T-helper 2 cell treated with Interferon-gamma antibody and Interleukin-4, amounts not matched to agents 5 μg/mL and 100 μg/mL, for 36 hours (primary cell): ENCODE data around the gene LRRC15.

ENCODE experiments used
- DNase-seq: peaks from one replicate; pipeline ENCODE4 v3.0.0; 2021; ENCODE audit warnings: low spot score
- H3K27ac Mint-ChIP-seq: one replicate; pipeline ENCODE4 v1.8.0; 2021; ENCODE audit warnings: mild to moderate bottlenecking, mixed read lengths
- H3K27me3 Mint-ChIP-seq: one replicate; pipeline ENCODE4 v1.8.0; 2021; ENCODE audit warnings: low read depth, mixed read lengths
- H3K36me3 Mint-ChIP-seq: one replicate; pipeline ENCODE4 v1.8.0; 2021; ENCODE audit warnings: low read depth, mixed read lengths
- H3K4me1 Mint-ChIP-seq: one replicate; pipeline ENCODE4 v1.8.0; 2021; ENCODE audit warnings: low read depth, mixed read lengths
- H3K4me3 Mint-ChIP-seq: one replicate; pipeline ENCODE4 v1.8.0; 2022; ENCODE audit warnings: mild to moderate bottlenecking, moderate library complexity, mixed read lengths
- H3K9me3 Mint-ChIP-seq: one replicate; pipeline ENCODE4 v1.8.0; 2021; ENCODE audit warnings: mixed read lengths

LRRC15 gene

DNA sequence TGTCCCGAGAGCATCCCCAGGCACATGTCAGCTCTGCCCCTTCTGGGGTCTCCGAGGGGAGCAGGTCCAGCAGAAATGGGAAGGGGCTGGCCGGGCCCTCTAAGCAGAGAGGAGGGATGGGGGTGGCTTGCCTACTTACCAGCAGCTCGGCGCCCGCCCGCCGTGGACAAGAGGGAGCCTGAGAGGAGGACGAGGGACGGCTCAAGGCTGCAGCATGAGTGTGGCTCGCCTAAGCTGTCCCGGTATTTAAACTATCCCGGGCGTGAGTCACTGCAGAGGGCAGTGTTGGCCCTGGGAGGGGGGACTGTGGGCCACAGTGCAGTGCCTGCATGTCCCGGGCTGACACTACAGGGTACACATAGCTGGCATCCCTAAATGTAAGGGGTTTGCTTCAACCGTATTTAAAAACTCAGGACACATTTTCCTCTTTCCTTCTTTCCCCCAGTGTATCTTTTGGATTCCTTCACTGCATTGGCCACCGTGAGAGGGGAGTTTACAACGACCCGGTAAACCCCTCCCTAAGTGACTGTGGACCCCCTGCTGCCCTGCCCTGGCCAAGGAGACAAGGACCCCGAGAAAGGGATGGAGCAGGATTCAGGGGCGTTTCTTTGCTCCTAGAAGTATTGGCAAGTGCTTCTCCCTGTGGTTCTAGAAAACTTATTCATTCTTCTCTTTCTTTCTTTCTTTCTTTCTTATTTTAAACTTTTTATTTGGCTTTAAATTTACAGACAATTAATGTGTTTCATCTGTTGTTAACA, at the start of gene LRRC15:
TSS of gene LRRC15 (minus strand) at position 222 of the 758 bp plus-strand sequence. CDS start 8,700 bp downstream, outside the sequence.
- Mint-ChIP-seq H3K4me3 (no peak within 1 kb of the TSS), H3K4me1 (no peaks in the 10 kb centered on the region), H3K36me3 (no peaks in the 10 kb centered on the region), H3K9me3 (no peaks in the 10 kb centered on the region), H3K27ac (no peak within 1 kb of the TSS), H3K27me3 (peaks cover 28% of the 10 kb centered on the region)
- DNase-seq: no peak

GRCh38 chr3:194418671-194419070, 49.1 kb upstream of the LRRC15 start:
- no peaks in the 10 kb centered on the region for H3K4me1 Mint-ChIP-seq
- peaks cover 24% of the 10 kb centered on the region for H3K36me3 Mint-ChIP-seq
- no peak overlapping the region for H3K27ac Mint-ChIP-seq

GRCh38 chr3:194407423-194407822, 37.9 kb upstream of the LRRC15 start:
- no peak overlapping the region for H3K4me3 Mint-ChIP-seq
- no peaks in the 10 kb centered on the region for H3K9me3 Mint-ChIP-seq
- H3K27me3 Mint-ChIP-seq: no peaks in the 10 kb centered on the region
- peak; percentile 39 for DNase-seq
- H3K27ac Mint-ChIP-seq: no peak overlapping the region
- H3K36me3 Mint-ChIP-seq: peaks cover 31% of the 10 kb centered on the region
- H3K4me1 Mint-ChIP-seq: peaks cover 13% of the 10 kb centered on the region

More at GRCh38 chr3:194418671-194419070, 49.1 kb upstream of the LRRC15 start:
- no peaks in the 10 kb centered on the region for H3K27me3 Mint-ChIP-seq
- DNase-seq: no peak
- H3K9me3 Mint-ChIP-seq: no peaks in the 10 kb centered on the region
- no peak overlapping the region for H3K4me3 Mint-ChIP-seq

- no peak for DNase-seq
- Mint-ChIP-seq H3K36me3 (peaks cover 23% of the 10 kb centered on the region), H3K4me3 (no peak overlapping the region), H3K9me3 (no peaks in the 10 kb centered on the region), H3K27me3 (no peaks in the 10 kb centered on the region), H3K27ac (no peak overlapping the region), H3K4me1 (peaks cover 4% of the 10 kb centered on the region)
Measured at GRCh38 chr3:194405766-194406165, 36.2 kb upstream of the LRRC15 start.

DNA sequence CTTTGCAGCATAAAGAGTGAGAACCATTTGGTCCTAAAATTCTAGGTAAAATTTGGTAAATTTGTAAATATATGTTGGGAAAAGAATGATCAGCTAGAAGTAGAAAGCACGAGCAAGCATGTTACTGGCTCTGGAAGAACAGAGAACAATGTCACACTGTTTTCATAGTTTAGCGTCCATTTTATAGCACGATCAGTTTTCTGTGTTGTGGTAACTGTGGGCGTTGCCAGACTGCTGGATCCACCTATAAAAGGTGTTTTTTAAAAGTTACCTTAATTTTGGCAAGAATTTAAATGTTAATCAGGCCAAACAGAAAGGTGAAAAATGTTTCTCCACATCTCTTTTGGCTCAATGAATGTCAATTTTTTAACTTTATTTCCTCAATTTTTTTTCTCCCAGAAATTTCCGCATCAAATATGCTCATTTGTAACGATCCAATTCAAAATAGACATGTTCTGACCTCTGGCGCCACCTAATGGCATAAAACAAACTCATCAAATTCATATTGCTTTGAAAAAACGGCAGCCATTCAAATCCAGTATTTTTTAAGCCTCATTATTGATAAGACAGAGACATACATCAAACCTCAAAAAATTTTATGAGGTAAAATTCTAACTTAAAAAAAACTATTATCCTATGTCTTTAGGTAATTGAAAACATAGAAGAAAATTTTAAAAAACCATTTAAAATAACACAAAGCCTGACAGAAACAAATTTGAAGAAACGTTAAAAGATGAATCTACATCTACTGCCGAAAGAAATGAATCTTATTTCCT, 35.0 kb upstream of the LRRC15 start:
- Mint-ChIP-seq H3K9me3 (no peaks in the 10 kb centered on the region), H3K4me1 (peaks cover 7% of the 10 kb centered on the region), H3K4me3 (no peak overlapping the region), H3K36me3 (peaks cover 21% of the 10 kb centered on the region), H3K27me3 (no peaks in the 10 kb centered on the region), H3K27ac (no peak overlapping the region)
- no peak for DNase-seq

- no peak for DNase-seq
- peaks cover 22% of the 10 kb centered on the region for H3K27me3 Mint-ChIP-seq
- H3K4me3 Mint-ChIP-seq: no peak overlapping the region
- no peaks in the 10 kb centered on the region for H3K9me3 Mint-ChIP-seq
- peaks cover 28% of the 10 kb centered on the region for H3K4me1 Mint-ChIP-seq
- H3K27ac Mint-ChIP-seq: no peak overlapping the region
- H3K36me3 Mint-ChIP-seq: peaks cover 12% of the 10 kb centered on the region
Measured at GRCh38 chr3:194401868-194402329, 32.4 kb upstream of the LRRC15 start.

DNA sequence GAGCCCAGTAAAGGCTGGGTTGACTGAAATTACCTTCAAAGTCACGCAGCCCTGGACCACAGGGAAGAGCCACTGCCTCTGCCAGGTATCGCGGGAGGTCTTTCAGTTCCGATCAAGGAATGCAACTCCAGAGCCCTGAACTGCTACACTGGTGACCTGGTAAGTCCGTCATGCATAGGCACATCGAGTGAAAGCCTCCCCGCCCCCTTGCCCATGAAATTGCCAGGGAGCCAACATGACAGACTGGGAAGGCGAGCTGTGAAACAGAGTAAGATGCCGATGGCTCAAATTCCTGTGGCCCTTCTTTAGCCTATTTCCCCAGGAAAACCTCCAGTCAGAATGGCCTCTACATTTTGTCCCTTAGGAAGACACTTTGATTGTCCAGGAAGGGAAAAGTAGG, 31.8 kb upstream of the LRRC15 start:
- no peaks in the 10 kb centered on the region for H3K9me3 Mint-ChIP-seq
- H3K4me3 Mint-ChIP-seq: no peak overlapping the region
- DNase-seq: no peak
- H3K36me3 Mint-ChIP-seq: peaks cover 12% of the 10 kb centered on the region
- H3K27ac Mint-ChIP-seq: no peak overlapping the region
- H3K4me1 Mint-ChIP-seq: peaks cover 30% of the 10 kb centered on the region
- peaks cover 24% of the 10 kb centered on the region for H3K27me3 Mint-ChIP-seq

DNA sequence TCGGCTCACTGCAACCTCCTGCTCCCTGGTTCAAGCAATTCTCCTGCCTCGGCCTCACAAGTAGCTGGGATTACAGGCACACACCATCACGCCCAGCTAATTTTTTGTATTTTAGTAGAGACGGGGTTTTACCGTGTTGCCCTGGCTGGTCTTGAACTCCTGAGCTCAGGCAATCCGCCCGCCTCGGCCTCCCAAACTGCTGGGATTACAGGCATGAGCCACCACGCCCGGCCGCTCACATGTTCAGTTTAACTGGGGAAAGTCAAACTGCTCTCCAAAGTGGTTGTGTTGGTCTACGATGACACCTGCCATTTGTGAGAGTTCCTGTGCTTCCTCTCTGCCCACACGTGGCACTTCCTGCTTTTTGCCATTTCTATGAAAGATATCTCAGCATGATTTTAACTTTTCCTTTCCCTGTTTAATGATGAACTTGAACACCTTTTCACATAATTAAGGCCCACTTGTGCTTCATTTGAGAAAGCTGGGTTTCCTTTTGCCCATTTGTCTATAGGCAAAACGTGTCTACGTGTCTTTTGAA, 30.4 kb upstream of the LRRC15 start:
- H3K4me1 Mint-ChIP-seq: peaks cover 43% of the 10 kb centered on the region
- no peak overlapping the region for H3K27ac Mint-ChIP-seq
- H3K36me3 Mint-ChIP-seq: peaks cover 4% of the 10 kb centered on the region
- DNase-seq: no peak
- peaks cover 27% of the 10 kb centered on the region for H3K27me3 Mint-ChIP-seq
- no peak overlapping the region for H3K4me3 Mint-ChIP-seq
- H3K9me3 Mint-ChIP-seq: no peaks in the 10 kb centered on the region

DNA sequence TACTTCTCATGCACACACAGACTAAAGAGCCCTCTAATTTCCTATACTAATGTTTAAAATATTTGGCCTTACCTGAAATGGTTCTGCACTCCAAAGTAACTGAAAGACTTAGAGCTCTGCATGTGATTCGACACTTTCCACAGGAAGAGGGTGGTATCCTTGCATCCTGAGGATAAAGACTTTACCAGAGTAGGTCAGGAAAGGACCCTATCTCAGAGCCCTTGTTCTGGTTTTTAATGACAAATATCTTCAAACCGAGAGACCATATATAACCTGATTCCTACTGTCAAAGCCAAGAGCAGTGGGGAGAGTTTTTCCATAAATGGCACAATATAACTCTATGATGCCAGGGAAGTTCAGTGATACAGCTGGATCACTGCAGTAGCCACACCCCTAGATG, 29.6 kb upstream of the LRRC15 start, which contains the start of gene GP5:
TSS of gene GP5 (minus strand) at position 101 of the 400 bp plus-strand sequence. CDS start 984 bp downstream, outside the sequence.
- H3K9me3 Mint-ChIP-seq: no peaks in the 10 kb centered on the region
- peak within 1 kb of the TSS; percentile 86 for H3K4me3 Mint-ChIP-seq
- peaks cover 40% of the 10 kb centered on the region for H3K4me1 Mint-ChIP-seq
- H3K27ac Mint-ChIP-seq: no peak within 1 kb of the TSS
- H3K27me3 Mint-ChIP-seq: peaks cover 31% of the 10 kb centered on the region
- H3K36me3 Mint-ChIP-seq: peaks cover 1% of the 10 kb centered on the region
- no peak for DNase-seq

DNA sequence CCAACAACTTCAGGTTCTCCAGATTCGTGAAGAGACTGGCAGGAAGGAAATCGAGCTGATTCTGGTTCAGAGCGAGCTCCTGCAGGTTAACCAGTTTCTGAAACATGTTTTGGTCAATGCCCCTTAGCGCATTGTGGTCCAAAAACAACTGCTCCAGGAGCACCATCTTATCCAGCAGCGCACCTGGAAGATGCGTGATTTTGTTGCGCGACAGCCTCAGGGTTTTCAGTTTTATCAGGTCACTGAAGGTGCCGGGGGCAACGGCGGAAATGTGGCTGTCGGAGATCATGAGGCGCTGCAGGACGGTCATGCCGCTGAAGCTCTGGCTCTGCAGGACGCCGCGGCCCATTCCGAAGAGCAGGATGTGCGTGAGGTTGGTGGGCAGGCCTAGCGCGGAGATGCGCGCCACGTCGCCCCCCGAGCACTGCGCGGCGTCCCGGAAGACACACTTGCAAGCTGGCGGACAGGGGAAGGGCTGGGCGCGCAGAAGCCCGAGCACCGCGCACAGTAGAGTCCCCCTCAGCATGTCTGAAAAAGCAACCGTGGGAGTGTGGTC, 28.3 kb upstream of the LRRC15 start:
- Mint-ChIP-seq H3K4me3 (peak overlapping the region; percentile 86), H3K27ac (no peak overlapping the region), H3K9me3 (no peaks in the 10 kb centered on the region), H3K4me1 (peaks cover 40% of the 10 kb centered on the region), H3K27me3 (peaks cover 31% of the 10 kb centered on the region), H3K36me3 (peaks cover 1% of the 10 kb centered on the region)
- peak; percentile 17 for DNase-seq

DNA sequence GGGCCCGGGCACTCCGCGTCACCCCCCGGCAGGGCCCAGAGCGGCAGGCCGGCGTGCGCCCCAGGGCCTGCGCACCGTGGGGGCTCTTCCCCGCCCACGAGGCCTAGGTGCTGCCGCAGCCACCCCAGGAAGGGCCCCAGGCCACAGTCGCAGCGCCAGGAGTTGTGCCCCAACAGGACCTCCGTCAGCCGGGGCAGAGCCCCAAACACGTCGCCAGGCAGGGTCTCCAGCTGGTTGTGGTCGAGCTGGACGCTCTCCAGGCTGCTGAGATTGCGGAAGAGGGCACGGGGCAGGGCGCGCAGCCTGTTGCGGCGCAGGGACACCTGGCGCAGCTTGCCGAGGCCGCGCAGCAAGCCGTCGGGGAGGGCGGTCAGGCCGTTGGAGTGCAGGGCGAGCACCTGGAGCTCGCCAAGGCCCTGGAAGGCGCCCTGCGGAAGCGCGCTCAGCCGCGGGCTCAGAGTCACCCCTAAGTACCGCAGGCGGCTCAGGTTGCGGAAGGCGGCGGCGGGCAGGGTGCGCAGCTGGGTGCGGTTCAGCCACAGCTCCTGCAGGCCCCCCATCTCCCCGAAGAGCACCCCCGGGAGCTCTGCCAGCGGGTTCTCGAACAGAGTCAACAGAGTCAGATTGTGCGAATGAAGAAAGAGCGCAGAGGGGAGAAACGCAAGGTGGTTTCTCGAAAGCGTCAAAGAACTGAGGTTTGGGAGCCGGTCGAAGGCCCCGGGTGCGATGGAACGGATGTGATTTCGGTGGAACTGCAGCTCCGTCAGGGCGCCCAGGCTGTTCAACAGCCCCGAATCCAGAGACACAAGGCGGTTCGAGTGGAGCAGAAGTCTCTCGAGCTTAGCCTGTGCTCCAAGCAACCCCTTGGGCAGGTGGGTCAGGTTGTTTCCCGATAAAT, 27.6 kb upstream of the LRRC15 start:
- H3K9me3 Mint-ChIP-seq: no peaks in the 10 kb centered on the region
- H3K27me3 Mint-ChIP-seq: peaks cover 31% of the 10 kb centered on the region
- H3K27ac Mint-ChIP-seq: peak overlapping the region; percentile 68
- peaks cover 1% of the 10 kb centered on the region for H3K36me3 Mint-ChIP-seq
- peak overlapping the region; percentile 86 for H3K4me3 Mint-ChIP-seq
- H3K4me1 Mint-ChIP-seq: peaks cover 40% of the 10 kb centered on the region
- peak; percentile 20 for DNase-seq

DNA sequence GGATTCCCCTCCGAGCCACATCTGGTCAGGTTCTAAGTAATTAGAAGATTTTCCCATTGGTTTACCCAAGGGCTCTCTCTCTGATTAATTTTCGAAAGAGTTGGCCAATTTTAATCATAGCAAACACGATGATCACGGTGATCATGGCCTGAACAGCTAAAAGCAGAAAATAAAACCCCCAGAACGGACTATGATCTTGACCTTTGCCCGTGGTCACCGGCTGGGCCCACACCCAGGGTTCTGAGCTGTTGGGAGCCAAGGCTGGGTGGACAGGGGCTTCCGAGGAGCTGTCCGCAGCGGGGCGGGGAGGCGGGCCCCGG, 27.0 kb upstream of the LRRC15 start:
- H3K27ac Mint-ChIP-seq: peak overlapping the region; percentile 75
- peaks cover 40% of the 10 kb centered on the region for H3K4me1 Mint-ChIP-seq
- H3K27me3 Mint-ChIP-seq: peaks cover 31% of the 10 kb centered on the region
- no peak for DNase-seq
- no peaks in the 10 kb centered on the region for H3K9me3 Mint-ChIP-seq
- H3K4me3 Mint-ChIP-seq: peak overlapping the region; percentile 73
- H3K36me3 Mint-ChIP-seq: peaks cover 1% of the 10 kb centered on the region
